Measurements from ENCODE around the gene RFX2.
A peak's percentile ranks its signal among the peaks of the same experiment; 100 is the strongest.

The RFX2 gene

GRCh38 chr19:5993201-5993600, 117.1 kb downstream of the RFX2 start:
- no peak overlapping the region for H2BK12ac ChIP-seq (ENCODE audit: low read length)
- H3K4me2 ChIP-seq (ENCODE audit: insufficient read depth, low read length, poor library complexity, severe bottlenecking): no peak overlapping the region
- H2BK5ac ChIP-seq (ENCODE audit: low read length): no peak overlapping the region
- H3K9ac ChIP-seq (ENCODE audit: low read depth, low read length, poor library complexity): no peak overlapping the region
- no peak overlapping the region for H4K91ac ChIP-seq (ENCODE audit: low read depth, low read length, poor library complexity)
- no peak overlapping the region for H3K18ac ChIP-seq (ENCODE audit: low read length)
- H3K23ac ChIP-seq (ENCODE audit: low read depth, low read length, poor library complexity): no peak overlapping the region
- H3K9me3 ChIP-seq (replicated peaks in 1 of 2; ENCODE audit: control insufficient read depth in 2 of 2, insufficient read depth in 1 of 2, low read depth in 1 of 2, low read length in 2 of 2): no peaks in the 10 kb centered on the region
- no peak overlapping the region for H2BK120ac ChIP-seq (ENCODE audit: low read depth, low read length)
- no peak for DNase-seq (ENCODE audit: low spot score)
- WGBS, 2 donors (ENCODE audit: extremely low coverage in 2 of 2, insufficient read length in 2 of 2, insufficient replicate concordance in 1 of 2): no CpG with 5 or more reads among the region's 13 CpGs
- no peak overlapping the region for H3K4me3 ChIP-seq (ENCODE audit: low read length in 2 of 2)
- no peaks in the 10 kb centered on the region for H3K27me3 ChIP-seq (ENCODE audit: control insufficient read depth in 3 of 3, insufficient read depth in 3 of 3, low read depth in 1 of 3, low read length in 3 of 3)
- no peak overlapping the region for H4K8ac ChIP-seq (ENCODE audit: low read depth, low read length)
- no peak overlapping the region for H2BK15ac ChIP-seq (ENCODE audit: low read length)
- H2AFZ ChIP-seq (ENCODE audit: low read length): no peak overlapping the region
- H3K27ac ChIP-seq (replicated peaks; ENCODE audit: low read length): no peak overlapping the region
- no peaks in the 10 kb centered on the region for H3K79me1 ChIP-seq (ENCODE audit: low read depth, low read length)
- peaks cover 0 to 9% of the 10 kb centered on the region in 2 donors for H3K4me1 ChIP-seq (ENCODE audit: control insufficient read depth in 2 of 2, insufficient read depth in 1 of 2, low read depth in 1 of 2, low read length in 2 of 2)
- peaks cover 0 to 41% of the 10 kb centered on the region in 2 donors for H3K36me3 ChIP-seq (replicated peaks in 1 of 2; ENCODE audit: control insufficient read depth in 2 of 2, insufficient read depth in 2 of 2, low read length in 2 of 2)
- no peak overlapping the region for H3K14ac ChIP-seq (ENCODE audit: low read length)
- no peak overlapping the region for H3K4ac ChIP-seq (ENCODE audit: low read length)
- H2AK5ac ChIP-seq (ENCODE audit: low read depth, low read length): no peak overlapping the region

GRCh38 chr19:5992756-5993155, 117.5 kb downstream of the RFX2 start:
- no CpG with 5 or more reads among the region's 11 CpGs for WGBS, 2 donors (ENCODE audit: extremely low coverage in 2 of 2, insufficient read length in 2 of 2, insufficient replicate concordance in 1 of 2)
- Histone ChIP-seq H3K27ac (replicated peaks; ENCODE audit: low read length) (no peak overlapping the region), H3K18ac (ENCODE audit: low read length) (no peak overlapping the region), H3K23ac (ENCODE audit: low read depth, low read length, poor library complexity) (no peak overlapping the region), H2BK15ac (ENCODE audit: low read length) (no peak overlapping the region), H2BK12ac (ENCODE audit: low read length) (no peak overlapping the region), H3K9ac (ENCODE audit: low read depth, low read length, poor library complexity) (no peak overlapping the region), H2AK5ac (ENCODE audit: low read depth, low read length) (no peak overlapping the region), H2BK120ac (ENCODE audit: low read depth, low read length) (no peak overlapping the region), H3K14ac (ENCODE audit: low read length) (no peak overlapping the region), H3K4me3 (ENCODE audit: low read length in 2 of 2) (no peak overlapping the region), H3K79me1 (ENCODE audit: low read depth, low read length) (no peaks in the 10 kb centered on the region), H3K4me1 (ENCODE audit: control insufficient read depth in 2 of 2, insufficient read depth in 1 of 2, low read depth in 1 of 2, low read length in 2 of 2) (peaks cover 0 to 9% of the 10 kb centered on the region in 2 donors), H3K27me3 (ENCODE audit: control insufficient read depth in 3 of 3, insufficient read depth in 3 of 3, low read depth in 1 of 3, low read length in 3 of 3) (no peaks in the 10 kb centered on the region), H3K4me2 (ENCODE audit: insufficient read depth, low read length, poor library complexity, severe bottlenecking) (no peak overlapping the region), H3K4ac (ENCODE audit: low read length) (no peak overlapping the region), H2BK5ac (ENCODE audit: low read length) (no peak overlapping the region), H2AFZ (ENCODE audit: low read length) (no peak overlapping the region), H3K36me3 (replicated peaks in 1 of 2; ENCODE audit: control insufficient read depth in 2 of 2, insufficient read depth in 2 of 2, low read length in 2 of 2) (peaks cover 0 to 41% of the 10 kb centered on the region in 2 donors), H3K9me3 (replicated peaks in 1 of 2; ENCODE audit: control insufficient read depth in 2 of 2, insufficient read depth in 1 of 2, low read depth in 1 of 2, low read length in 2 of 2) (no peaks in the 10 kb centered on the region), H4K91ac (ENCODE audit: low read depth, low read length, poor library complexity) (no peak overlapping the region), H4K8ac (ENCODE audit: low read depth, low read length) (no peak overlapping the region)
- DNase-seq (ENCODE audit: low spot score): no peak

- H2BK5ac ChIP-seq (ENCODE audit: low read length): no peak overlapping the region
- no peak overlapping the region for H4K91ac ChIP-seq (ENCODE audit: low read depth, low read length, poor library complexity)
- H3K18ac ChIP-seq (ENCODE audit: low read length): no peak overlapping the region
- peaks cover 0 to 12% of the 10 kb centered on the region in 2 donors for H3K4me1 ChIP-seq (ENCODE audit: control insufficient read depth in 2 of 2, insufficient read depth in 1 of 2, low read depth in 1 of 2, low read length in 2 of 2)
- no CpG with 5 or more reads among the region's 8 CpGs for WGBS, 2 donors (ENCODE audit: extremely low coverage in 2 of 2, insufficient read length in 2 of 2, insufficient replicate concordance in 1 of 2)
- no peak overlapping the region for H3K4me3 ChIP-seq (ENCODE audit: low read length in 2 of 2)
- H3K4me2 ChIP-seq (ENCODE audit: insufficient read depth, low read length, poor library complexity, severe bottlenecking): no peak overlapping the region
- H3K27ac ChIP-seq (replicated peaks; ENCODE audit: low read length): no peak overlapping the region
- H4K8ac ChIP-seq (ENCODE audit: low read depth, low read length): no peak overlapping the region
- H2AFZ ChIP-seq (ENCODE audit: low read length): no peak overlapping the region
- H2BK15ac ChIP-seq (ENCODE audit: low read length): no peak overlapping the region
- peak overlapping the region; percentile 89 for H2AK5ac ChIP-seq (ENCODE audit: low read depth, low read length)
- H3K23ac ChIP-seq (ENCODE audit: low read depth, low read length, poor library complexity): no peak overlapping the region
- no peaks in the 10 kb centered on the region for H3K27me3 ChIP-seq (ENCODE audit: control insufficient read depth in 3 of 3, insufficient read depth in 3 of 3, low read depth in 1 of 3, low read length in 3 of 3)
- no peak overlapping the region for H2BK120ac ChIP-seq (ENCODE audit: low read depth, low read length)
- no peak overlapping the region for H3K14ac ChIP-seq (ENCODE audit: low read length)
- no peaks in the 10 kb centered on the region for H3K9me3 ChIP-seq (replicated peaks in 1 of 2; ENCODE audit: control insufficient read depth in 2 of 2, insufficient read depth in 1 of 2, low read depth in 1 of 2, low read length in 2 of 2)
- no peak overlapping the region for H3K4ac ChIP-seq (ENCODE audit: low read length)
- H2BK12ac ChIP-seq (ENCODE audit: low read length): no peak overlapping the region
- no peaks in the 10 kb centered on the region for H3K79me1 ChIP-seq (ENCODE audit: low read depth, low read length)
- no peak for DNase-seq (ENCODE audit: low spot score)
- H3K9ac ChIP-seq (ENCODE audit: low read depth, low read length, poor library complexity): no peak overlapping the region
- peaks cover 0 to 29% of the 10 kb centered on the region in 2 donors for H3K36me3 ChIP-seq (replicated peaks in 1 of 2; ENCODE audit: control insufficient read depth in 2 of 2, insufficient read depth in 2 of 2, low read length in 2 of 2)
Measured at GRCh38 chr19:5991244-5991838, 119.0 kb downstream of the RFX2 start.

GRCh38 chr19:5990289-5990797, 120.0 kb downstream of the RFX2 start:
- H3K14ac ChIP-seq (ENCODE audit: low read length): no peak overlapping the region
- DNase-seq (ENCODE audit: low spot score): no peak
- H3K4ac ChIP-seq (ENCODE audit: low read length): no peak overlapping the region

More at GRCh38 chr19:5990289-5990797, 120.0 kb downstream of the RFX2 start:
- H2AFZ ChIP-seq (ENCODE audit: low read length): no peak overlapping the region
- no peak overlapping the region for H2BK120ac ChIP-seq (ENCODE audit: low read depth, low read length)
- H3K79me1 ChIP-seq (ENCODE audit: low read depth, low read length): no peaks in the 10 kb centered on the region
- no peaks in the 10 kb centered on the region for H3K9me3 ChIP-seq (replicated peaks in 1 of 2; ENCODE audit: control insufficient read depth in 2 of 2, insufficient read depth in 1 of 2, low read depth in 1 of 2, low read length in 2 of 2)
- peaks cover 0 to 12% of the 10 kb centered on the region in 2 donors for H3K4me1 ChIP-seq (ENCODE audit: control insufficient read depth in 2 of 2, insufficient read depth in 1 of 2, low read depth in 1 of 2, low read length in 2 of 2)
- H2BK5ac ChIP-seq (ENCODE audit: low read length): peak overlapping the region; percentile 50
- H2BK15ac ChIP-seq (ENCODE audit: low read length): no peak overlapping the region
- no peak overlapping the region for H3K23ac ChIP-seq (ENCODE audit: low read depth, low read length, poor library complexity)
- no peak overlapping the region for H3K4me3 ChIP-seq (ENCODE audit: low read length in 2 of 2)
- H3K27me3 ChIP-seq (ENCODE audit: control insufficient read depth in 3 of 3, insufficient read depth in 3 of 3, low read depth in 1 of 3, low read length in 3 of 3): no peaks in the 10 kb centered on the region
- WGBS, 2 donors (ENCODE audit: extremely low coverage in 2 of 2, insufficient read length in 2 of 2, insufficient replicate concordance in 1 of 2): no CpG with 5 or more reads among the region's 17 CpGs
- H3K9ac ChIP-seq (ENCODE audit: low read depth, low read length, poor library complexity): no peak overlapping the region
- H4K91ac ChIP-seq (ENCODE audit: low read depth, low read length, poor library complexity): no peak overlapping the region
- H2BK12ac ChIP-seq (ENCODE audit: low read length): no peak overlapping the region
- peak overlapping the region; percentile 93 for H4K8ac ChIP-seq (ENCODE audit: low read depth, low read length)
- peaks cover 0 to 23% of the 10 kb centered on the region in 2 donors for H3K36me3 ChIP-seq (replicated peaks in 1 of 2; ENCODE audit: control insufficient read depth in 2 of 2, insufficient read depth in 2 of 2, low read length in 2 of 2)
- H3K18ac ChIP-seq (ENCODE audit: low read length): peak overlapping the region; percentile 86
- peak overlapping the region; percentile 32 for H3K4me2 ChIP-seq (ENCODE audit: insufficient read depth, low read length, poor library complexity, severe bottlenecking)
- no peak overlapping the region for H2AK5ac ChIP-seq (ENCODE audit: low read depth, low read length)
- no peak overlapping the region for H3K27ac ChIP-seq (replicated peaks; ENCODE audit: low read length)
